ENCODE results near the gene TBCD. TPM values are rescaled to one million over a fixed set of nuclear protein-coding genes. Genes with fewer than 3 reads are reported as not detected.
A peak's percentile ranks its signal among the peaks of the same experiment; 100 is the strongest.

Gene TBCD
- total and polyA plus RNA-seq, 9 of the 15 experiments (the other 6 are each of a cell fraction or from before 2014, with no cell fraction given) = 8.9 to 98.5 (median 28.0) TPM

DNA sequence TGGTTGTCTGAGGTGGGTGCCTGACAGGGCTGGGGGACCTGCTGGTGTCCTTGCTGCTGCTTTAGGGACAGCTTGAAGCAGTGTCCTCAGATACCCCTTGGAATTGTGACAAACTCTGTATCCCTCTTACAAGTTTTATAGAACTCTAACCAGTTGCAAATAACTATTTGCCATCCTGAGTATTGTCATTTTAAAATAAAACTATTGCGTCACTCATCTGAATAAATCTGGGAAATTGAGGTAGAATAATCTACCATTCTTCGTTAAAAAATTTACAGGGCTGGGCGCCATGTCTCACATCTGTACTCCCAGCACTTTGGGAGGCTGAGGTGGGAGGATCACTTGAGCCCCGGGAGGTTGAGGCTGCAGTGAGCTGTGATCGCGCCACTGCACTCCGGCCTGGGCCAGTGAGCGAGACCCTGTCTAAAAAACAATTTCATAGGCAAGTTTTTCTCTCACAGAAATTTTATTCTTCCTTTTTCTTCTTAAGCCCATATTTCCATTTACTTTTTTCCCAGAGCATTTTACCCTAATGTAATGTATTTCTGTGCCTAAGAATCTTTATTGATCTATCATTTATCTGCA, 73.8 kb downstream of the TBCD start:
- intact Hi-C loops (cut with micrococcal nuclease) (no loop called here), in situ Hi-C loops (cut with MboI) (no loop called here)
- Histone ChIP-seq H4K20me1 (replicated peaks; ENCODE audit: control insufficient read depth, insufficient read depth, low read length) (no peaks in the 10 kb centered on the region), H3K4me3 (no peak overlapping the region), H3K9ac (ENCODE audit: insufficient read depth in 1 of 2, low read depth in 2 of 2, low read length in 2 of 2) (no peak overlapping the region), H3K27ac (ENCODE audit: extremely low read depth, low read depth, low read length) (no peak overlapping the region), H3K9me1 (ENCODE audit: control insufficient read depth, insufficient read depth, low read length) (no peaks in the 10 kb centered on the region), H3K4me2 (ENCODE audit: insufficient read depth, low read length) (no peak overlapping the region), H2AFZ (ENCODE audit: low read depth, low read length) (no peak overlapping the region), H3K79me2 (ENCODE audit: control insufficient read depth, insufficient read depth, low read length) (no peaks in the 10 kb centered on the region), H3K4me1 (replicated peaks in 1 of 2; ENCODE audit: control insufficient read depth in 2 of 2, insufficient read depth in 2 of 2, low read length in 2 of 2) (peaks cover 0 to 11% of the 10 kb centered on the region in 2 experiments; a peak in 2 of 5 replicates), H3K36me3 (ENCODE audit: control insufficient read depth, insufficient read depth, low read length) (peaks cover 35% of the 10 kb centered on the region; the same call in 2 of the 3 replicates), H3K27me3 (ENCODE audit: control insufficient read depth in 2 of 2, insufficient read depth in 2 of 2, low read length in 2 of 2) (no peaks in the 10 kb centered on the region), H3K9me3 (replicated peaks; ENCODE audit: control insufficient read depth, insufficient read depth, low read depth, low read length) (0 out of 2 replicates have a peak, but pooled peaks cover 3% of the 10 kb centered on the region)
- ATAC-seq (no peak), FAIRE-seq (no peak), DNase-seq (ENCODE audit: extremely low read depth in 1 of 4, low spot score in 3 of 4) (no peak)
- TF ChIP-seq CEBPB (tag; IDR thresholded peaks at IDR 0.05) (peak; percentile 52), CEBPG (CRISPR knock-in tag; IDR thresholded peaks at IDR 0.05) (no peak), CEBPG (tag; conservative IDR thresholded peaks at IDR 0.05 in 1 of 2, IDR thresholded peaks at IDR 0.05 in 1 of 2) (peak in 1 of 2 experiments; percentile 58; a peak in 2 of 4 replicates), STAG1 (CRISPR knock-in tag; IDR thresholded peaks at IDR 0.05; ENCODE audit: borderline replicate concordance) (no peak)
- TF ChIP-seq, protein P1, sequence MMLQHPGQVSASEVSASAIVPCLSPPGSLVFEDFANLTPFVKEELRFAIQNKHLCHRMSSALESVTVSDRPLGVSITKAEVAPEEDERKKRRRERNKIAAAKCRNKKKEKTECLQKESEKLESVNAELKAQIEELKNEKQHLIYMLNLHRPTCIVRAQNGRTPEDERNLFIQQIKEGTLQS (IDR thresholded peaks at IDR 0.05) = peak; percentile 30; the same call in 1 of the 2 replicates
- TF ChIP-seq, protein P1 (CRISPR knock-in tag; conservative IDR thresholded peaks at IDR 0.05) = no peak
- no TSS peak for BruUV-seq (replicated peaks)
- WGBS (ENCODE audit: insufficient coverage, low coverage, missing lambda C conversion rate) = 96% methylated on average over 8 of the region's 8 CpGs
- CTCF ChIA-PET (ENCODE audit: low intra/inter-chr PET ratio) = no interaction called here
- POLR2A ChIA-PET = interaction anchor here (0.6 to 1.7 kb wide), 3 partner anchors 8 to 28 kb away, joined by 3 to 4 read pairs (median 3); no protein-coding TSS in a partner anchor
